Measurements from ENCODE around the gene GRPEL2.

Gene GRPEL2

DNA sequence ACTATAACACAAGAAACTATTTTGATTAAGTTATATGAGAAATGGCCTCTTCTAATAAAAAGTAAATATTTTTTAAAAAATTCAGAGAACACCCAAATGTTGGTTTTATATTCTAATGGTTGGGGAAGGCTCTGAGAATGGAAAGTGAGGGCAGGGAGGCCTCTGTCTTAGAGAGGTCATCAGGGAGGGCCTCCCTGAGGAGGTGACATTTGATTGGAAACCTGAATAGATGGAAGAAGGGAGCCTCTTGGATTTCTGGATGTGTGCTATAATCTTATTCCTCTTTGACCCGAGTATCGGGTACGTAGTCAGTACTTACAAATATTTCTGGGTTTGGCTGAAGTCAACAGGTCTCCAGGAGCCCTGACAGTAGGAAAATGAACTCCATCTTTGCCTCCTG is 26.1 kb upstream of the GRPEL2 start:
- DNase-seq (ENCODE audit: low spot score): no peak

DNA sequence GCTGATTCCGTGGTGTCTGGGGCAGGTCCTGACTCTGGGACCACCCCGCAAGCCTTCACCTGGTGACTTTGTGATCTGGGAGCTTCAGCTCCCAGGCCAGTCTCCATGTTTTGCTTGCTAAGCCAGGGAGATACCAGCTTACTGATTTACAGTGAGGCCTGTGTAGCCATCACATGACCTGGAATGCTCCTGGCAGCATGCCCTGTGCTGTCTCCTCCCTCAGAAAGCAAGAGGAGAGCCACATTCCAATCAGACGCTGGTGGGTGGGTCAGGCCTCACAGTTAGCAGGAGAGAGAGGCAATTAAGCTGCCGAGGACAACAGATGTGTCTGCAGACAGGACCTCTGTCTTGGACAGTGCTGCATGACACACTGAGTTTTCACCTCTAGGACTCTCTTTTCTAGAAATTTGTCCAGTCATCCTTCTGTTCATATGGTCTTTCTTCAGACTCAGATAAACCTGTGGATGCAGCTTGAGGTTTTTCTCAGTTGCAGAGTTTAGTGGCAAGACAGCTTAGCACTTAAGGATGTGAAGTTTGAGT is 24.4 kb upstream of the GRPEL2 start:
- peak; percentile 23 for DNase-seq (ENCODE audit: low spot score)

DNA sequence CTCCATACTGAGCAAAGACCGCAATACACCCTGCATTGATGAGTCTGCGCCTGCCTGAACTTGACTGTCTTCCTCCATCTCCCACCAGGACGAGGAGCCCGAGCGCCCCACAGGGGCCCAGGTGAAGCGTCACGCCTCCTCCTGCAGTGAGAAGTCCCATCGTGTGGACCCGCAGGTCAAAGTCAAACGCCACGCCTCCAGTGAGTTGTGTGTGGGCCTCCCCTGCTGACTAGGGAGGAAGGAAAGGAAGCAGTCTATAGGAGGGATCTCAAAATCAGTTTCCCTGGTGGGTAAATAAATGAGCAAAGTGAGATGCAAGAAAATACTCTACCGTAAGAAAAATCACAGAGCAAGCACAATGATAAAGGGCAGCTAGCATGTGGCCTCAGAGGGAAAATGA is 22.8 kb upstream of the GRPEL2 start:
- no peak for DNase-seq (ENCODE audit: low spot score)

DNA sequence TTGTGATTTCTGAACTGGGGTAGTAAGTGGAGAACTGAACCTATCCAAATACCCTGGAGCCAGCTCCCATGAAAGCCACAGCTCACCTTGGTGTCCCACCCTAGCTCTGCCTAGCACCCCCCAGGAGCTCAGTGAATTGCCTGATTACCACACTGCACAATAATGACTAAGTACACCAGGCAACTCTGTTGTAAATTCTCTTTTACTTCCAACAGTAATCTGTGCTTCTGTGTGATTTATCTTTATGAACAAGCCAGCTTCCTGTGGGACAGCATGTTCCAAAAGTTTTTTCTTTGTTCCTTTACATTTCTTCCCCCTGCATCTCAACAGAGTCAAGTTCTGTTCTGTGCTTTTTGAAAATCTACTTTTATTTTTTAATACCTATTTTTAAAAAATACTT is 22.1 kb upstream of the GRPEL2 start:
- DNase-seq (ENCODE audit: low spot score): no peak

DNA sequence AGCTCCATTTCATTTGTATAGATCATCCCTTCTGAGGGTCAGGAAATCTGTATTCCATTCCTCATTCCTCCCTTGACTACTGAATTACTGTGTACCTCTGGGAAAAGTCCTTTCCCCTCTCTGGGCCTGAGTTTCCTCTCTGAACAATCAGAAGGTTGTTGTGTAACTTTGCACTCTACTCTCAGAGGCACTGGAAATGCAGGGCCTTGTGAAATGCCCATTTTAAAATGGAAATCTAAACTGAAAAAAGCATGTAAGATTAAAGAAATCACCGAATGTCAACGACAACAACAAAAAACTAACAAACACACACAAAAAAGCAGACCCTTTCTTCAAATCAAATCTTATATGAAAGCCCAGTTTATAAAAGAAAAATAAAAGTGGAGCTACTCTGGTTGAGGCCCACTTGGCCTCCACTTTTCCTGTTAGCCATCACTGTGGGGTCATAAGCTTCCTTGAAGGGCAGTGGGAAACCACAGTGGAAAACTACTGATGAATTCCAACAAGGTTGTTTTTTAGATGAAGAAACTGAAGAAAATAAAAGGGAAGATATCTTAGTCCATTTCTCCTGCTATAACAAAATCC is 21.6 kb upstream of the GRPEL2 start:
- no peak for DNase-seq (ENCODE audit: low spot score)

DNA sequence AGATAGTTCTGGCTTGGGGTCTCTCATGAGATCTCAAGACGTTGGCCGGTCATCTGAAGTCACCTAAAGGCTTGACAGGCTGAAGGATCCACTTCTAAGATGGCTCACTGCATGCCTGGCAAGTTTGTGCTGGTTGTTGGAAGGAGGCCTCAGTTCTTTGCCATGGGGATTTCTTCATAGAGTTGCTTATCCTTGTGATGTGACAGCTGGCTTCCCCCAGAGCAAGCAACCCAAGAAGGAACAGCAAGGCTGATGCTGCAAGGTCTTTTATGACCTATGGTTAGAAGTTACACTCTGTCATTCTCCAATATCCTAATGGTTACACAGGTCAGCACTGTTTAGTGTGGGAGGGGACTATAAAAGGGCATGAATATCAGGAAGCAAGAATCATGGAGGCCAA is 20.7 kb upstream of the GRPEL2 start:
- DNase-seq (ENCODE audit: low spot score): no peak

DNA sequence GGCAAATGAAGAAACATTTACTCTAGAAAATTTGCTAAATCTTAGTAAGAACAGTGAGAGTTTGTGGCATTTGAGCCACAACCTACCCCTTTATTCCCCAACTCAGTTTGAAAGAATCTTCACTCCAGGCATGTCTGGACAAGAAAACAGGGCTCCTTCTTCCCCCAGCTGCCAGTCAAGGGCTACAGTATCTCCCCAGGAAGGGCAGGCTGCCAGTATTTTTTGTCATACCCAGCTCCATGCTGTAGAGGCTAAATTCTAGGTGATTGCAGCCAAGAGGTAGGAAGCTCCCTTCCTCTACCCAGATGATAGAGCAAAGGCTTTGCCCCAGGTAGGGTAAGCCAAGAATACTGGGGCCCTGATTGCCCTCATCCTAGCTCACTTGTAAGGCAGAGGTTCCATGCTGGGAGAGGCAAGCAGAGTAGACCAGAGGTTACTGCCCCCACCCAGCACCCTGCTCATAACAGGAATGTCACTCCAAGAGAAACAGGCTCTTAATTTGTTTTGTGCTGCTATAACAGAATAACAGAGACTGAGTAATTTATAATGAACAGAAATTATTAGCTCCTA is 20.0 kb upstream of the GRPEL2 start:
- DNase-seq (ENCODE audit: low spot score): no peak

DNA sequence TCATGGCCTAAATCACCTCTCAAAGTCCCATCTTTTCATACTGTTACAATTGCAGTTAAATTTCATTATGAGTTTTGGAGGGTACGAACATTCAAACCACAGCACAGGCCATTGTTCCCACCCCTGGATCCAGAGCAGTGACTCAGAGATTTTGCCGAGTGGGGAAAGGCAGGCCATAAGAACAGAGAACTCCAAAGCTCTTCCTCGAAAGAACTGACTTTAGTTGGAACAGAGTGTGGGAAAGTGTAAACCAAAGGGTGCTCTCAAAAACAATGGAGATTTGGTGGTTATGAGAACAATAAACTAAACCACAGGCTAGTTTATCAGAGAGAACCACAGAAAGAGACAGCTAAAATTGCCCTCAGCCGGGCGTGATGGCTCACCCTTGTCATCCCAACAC is 19.4 kb upstream of the GRPEL2 start:
- no peak for DNase-seq (ENCODE audit: low spot score)

DNA sequence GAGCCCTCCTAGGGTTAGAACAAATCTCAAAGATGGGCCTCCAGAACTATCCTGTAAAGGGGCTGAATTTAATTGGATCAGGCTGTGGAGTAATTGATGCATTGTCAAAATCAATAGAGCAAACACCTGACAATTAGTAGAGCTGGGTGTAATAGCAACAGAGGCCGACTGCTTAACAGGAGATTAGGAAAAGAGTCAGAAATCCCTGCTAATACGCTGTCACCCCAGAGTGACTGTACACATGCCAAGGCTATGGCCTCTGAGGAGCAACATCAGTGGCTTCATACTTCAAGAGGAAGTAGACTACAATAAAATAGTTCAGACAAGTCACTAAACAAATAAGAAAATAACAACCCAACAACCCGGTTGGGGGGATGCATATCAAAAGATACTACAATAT is 18.7 kb upstream of the GRPEL2 start:
- DNase-seq (ENCODE audit: low spot score): no peak

DNA sequence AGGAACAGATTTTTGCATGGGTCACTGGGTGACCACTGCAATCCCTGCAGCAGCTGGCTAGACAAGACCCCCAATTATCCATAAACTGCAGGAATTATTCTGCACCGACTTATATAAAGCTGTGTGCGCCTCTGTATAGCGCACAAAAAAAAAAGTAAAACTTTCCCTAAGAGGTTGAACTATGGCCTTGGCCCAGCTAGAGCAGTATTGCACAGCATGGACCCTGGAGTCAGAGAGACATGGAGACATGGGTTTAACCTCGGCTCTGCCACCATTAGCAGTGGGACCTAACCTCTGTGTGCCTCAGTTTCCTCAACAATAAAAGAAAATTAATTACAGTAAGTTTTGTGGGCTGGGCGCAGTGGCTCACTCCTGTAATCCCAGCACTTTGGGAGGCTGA is 17.1 kb upstream of the GRPEL2 start:
- DNase-seq (ENCODE audit: low spot score): no peak

DNA sequence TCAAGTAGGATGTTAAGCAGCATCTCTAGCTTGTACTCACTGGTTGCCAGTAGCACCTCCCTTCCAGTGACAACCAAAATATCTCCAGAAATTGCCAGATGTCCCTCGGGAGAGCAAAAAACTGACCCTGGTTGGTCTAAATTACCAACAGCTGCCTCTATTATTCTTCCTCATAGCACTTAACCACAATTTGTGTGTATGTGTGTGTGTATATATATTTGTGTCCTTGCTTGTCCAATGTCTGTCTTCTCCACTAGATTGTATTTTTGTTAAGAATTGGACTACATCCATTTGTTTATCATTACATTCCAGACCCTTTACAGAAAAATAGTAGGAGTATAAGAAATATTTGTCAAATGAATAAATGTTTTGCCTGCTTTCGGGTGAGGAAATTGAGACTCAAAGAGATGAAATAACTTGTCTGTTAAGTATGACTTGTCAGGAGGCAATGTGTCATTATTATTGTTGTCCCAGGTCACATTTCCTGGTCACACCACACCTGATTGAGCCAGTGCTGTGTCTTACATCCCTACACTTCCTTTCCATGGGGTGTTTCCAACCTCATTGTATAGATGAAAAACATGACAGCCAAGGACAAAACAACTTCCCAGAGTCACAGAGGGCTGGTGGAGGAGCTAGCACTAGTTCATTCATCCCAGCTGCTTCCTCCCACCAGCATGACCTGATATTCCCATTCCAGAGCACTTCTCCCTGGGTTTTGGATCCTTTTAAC is 11.4 kb upstream of the GRPEL2 start:
- DNase-seq (ENCODE audit: low spot score): no peak

DNA sequence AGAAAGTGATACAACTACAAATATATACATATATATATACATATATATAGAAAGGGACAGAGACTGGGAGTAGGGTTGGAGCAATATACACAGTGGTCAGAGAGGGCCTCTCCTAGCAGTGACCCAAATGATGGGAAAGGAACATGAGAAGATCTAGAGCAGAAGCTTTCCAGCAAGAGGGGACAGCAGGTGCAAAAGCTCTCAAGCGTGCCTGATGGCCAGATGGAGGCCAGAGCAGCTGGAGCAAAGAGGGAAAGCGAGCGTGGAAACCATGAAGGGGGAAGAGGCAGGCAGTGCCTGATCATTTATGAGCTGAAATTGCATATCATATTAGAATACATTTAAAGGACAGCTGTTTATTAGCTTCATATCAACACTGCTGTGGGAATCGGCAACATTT is 7.6 kb upstream of the GRPEL2 start:
- no peak for DNase-seq (ENCODE audit: low spot score)

DNA sequence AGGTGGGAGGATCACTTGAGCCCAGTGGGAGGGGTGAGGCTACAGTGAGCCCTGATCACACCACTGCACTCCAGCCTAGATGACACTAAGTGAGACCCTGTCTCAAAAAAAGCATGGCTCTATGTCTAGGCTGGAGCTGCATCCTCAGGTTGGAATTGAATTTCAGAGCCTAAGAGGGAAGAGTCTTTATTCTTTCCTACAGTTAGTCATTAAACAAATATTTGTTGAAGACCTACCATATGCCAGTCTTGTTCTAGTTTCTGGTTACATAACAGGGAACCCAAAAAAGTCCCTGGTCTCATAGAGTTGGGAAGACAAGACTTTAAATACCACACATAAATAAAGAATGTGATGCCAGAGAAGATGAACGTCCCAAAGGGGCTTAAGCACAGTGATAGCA is 6.9 kb upstream of the GRPEL2 start:
- no peak for DNase-seq (ENCODE audit: low spot score)

DNA sequence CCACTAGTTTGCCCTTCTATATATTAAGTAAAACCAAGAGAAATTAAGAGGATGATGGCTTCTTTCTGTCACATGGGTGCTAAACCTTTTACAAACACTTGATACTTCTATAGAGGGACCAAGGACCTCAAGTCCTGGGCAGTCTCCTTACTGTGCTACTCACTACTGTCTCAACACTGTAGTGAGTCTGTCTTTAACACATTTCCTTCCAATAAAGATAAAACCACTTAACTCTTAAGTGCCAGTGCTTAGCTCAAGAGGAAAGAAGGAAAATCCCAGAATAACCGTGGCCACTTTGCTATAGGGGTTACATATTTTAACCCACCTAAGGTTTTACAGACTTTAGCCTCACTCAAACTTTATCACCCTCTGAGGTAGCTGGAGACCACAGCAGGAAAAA is 4.4 kb upstream of the GRPEL2 start:
- DNase-seq (ENCODE audit: low spot score): no peak

DNA sequence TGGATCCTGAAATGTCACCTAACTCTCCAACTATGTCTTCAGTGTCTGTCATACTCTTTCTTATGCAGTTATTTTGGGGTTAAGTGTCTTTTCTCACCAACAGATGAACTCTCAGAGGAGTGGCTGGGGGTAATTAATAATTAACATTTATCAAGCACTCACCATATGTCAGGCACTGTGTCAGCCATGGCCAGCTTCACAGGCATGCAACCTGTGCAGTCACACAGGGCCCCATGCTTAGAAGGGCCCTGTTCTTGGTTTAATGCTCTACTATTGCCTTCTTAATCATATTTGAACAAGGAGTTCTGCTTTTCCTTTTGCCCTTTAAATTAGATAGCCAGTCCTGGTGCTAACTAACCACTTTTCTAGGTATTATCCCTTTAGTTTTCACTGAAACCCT is 3.4 kb upstream of the GRPEL2 start:
- no peak for DNase-seq (ENCODE audit: low spot score)

DNA sequence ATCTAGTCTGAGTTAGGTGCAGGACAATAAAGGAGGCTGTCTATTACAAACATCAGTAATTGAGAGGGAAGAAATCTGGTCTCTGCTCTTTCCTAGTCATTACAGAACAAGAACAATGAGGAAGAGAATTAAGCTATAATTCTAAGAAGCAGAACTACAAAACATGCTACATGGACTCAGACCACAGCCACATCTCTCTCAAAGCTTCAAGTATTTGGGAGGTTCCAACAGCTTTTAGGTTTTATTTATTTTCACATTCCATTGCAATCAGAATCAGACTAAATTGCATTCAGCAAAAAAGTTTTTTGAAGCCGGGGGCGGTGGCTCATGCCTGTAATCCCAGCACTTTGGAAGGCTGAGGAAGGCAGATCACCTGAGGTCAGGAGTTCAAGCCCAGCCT is 1.1 kb upstream of the GRPEL2 start:
- no peak for DNase-seq (ENCODE audit: low spot score)

DNA sequence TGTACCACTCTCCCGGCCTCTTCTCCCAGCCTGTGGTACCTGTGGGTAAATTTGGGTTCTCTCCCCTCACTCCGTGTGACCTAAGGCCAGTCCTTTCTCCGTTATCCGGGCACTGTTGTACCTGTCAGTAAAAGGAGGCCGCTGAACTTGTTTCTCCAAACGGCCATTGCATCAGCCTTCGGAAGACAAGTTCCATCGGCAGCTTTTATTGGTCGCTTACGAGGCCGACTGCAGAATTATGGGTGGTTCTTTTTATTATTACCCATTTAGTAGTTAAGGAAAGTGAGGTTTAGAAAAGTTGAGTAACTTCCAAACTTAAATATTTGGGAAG is 558 bp downstream of the GRPEL2 start:
- DNase-seq (ENCODE audit: low spot score): no peak

DNA sequence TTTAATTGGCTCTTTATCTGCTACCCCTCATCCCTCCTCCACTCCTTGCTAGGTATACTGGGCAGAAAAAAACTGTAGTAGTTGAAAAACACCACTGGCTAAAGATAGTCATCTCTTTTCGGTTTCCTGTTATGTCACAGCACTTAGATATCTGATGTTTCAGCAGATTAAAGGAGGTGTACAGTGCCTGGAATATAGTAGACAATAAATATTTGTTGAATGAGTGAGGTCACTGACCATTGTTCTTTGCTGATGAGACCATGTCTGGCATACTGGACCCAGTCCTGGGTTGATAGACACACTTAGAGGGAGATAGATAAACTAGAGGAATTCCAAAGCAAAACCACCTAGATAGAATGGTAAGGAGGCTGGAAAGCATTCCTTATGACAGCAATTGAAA is 3.2 kb downstream of the GRPEL2 start:
- DNase-seq (ENCODE audit: low spot score): no peak

DNA sequence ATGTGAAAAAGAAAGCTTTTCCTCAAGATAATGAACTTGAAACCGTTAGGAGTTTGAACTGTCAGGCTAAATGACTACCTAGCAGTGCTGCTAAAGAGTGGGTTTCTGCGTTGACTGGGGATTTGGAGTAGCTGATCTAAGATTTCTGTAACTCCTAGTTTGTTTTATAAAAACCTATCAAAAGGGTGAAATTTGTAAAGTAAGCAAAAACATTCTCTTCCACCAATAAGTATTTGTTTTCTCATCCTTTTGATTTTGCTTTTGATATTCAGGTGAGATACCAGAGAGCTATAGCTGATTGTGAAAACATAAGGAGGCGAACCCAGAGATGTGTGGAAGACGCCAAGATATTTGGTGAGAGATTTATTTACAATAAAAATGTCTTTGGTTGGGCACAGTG is 4.1 kb downstream of the GRPEL2 start:
- no peak for DNase-seq (ENCODE audit: low spot score)

DNA sequence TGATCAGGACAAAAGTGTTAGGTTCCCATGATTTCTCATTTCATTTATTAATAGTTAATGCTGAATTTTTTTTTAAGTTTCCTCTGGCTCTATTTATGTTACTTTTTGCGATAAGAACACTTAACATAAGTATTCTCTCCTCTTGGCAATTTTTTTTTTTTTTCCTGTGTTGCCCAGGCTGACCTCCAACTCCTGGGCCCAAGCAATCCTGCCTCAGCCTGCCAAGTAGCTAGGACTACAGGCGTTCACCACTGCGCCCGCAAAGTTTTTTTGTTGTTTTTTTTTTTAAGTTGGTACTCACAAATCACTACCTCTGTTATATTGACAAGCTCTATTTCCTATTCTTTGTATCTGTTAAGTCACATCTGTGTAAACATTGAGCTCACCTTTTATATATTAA is 6.9 kb downstream of the GRPEL2 start:
- DNase-seq (ENCODE audit: low spot score): no peak

DNA sequence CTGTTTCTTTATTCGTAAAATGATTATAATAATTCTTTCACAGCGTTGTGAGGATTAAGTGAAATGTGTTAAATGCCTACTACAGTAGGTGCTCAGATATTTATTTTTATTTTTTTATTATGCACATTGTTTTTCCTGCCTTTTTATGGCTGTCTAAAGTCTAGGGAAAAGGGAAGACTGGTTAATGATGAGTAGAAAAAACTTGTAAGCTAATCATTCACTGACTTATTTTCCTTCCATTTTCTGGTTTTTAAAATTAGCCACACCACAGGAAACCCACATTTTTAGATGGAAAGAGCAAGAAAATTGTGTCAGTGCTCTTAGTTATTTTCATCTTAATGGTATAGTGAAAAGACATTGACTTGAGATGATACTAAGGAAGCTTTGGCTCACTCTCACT is 8.6 kb downstream of the GRPEL2 start:
- DNase-seq (ENCODE audit: low spot score): no peak

DNA sequence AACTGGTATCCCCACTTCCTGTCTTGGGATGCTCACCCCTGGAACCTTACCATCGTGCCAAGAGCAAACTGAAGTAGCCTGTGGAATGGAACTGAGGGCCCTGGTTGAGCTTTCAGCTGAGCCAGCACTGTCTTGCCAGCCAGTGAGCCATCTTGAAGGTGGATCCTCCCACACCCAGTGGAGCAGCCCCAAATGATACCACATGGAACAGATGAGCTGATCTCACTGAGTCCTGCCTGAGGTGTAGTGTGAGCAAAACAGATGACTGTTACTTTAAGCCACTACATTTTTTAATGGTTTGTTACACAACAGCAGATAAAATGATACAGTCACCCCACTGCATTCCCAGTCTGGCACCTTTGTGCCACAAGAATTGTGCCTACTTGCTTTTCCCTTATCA is 10.4 kb downstream of the GRPEL2 start:
- no peak for DNase-seq (ENCODE audit: low spot score)

DNA sequence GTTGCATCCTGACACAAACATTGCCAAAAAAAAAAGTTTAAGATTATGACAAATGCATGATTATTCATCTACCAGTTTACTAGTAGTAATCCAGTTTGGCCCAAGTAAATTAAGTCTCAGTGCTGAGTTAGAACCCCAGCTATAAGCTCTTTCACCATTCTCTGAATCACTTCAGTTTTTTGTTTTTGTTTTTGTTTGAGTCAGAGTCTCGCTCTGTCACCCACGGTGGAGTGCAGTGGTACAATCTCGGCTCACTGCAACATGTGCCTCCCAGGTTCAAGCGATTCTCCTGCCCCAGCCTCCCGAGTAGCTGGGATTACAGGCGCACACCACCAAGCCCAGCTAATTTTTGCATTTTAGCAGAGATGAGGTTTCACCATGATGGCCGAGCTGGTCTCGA is 11.1 kb downstream of the GRPEL2 start:
- no peak for DNase-seq (ENCODE audit: low spot score)

Data from putamen (tissue), 1 donor.